Cortex of kidney (tissue), 1 donor: ENCODE measurements around the gene GRAP2.

ENCODE experiments used
- DNase-seq: peaks from one replicate; lab custom pipeline; 2025; lab: John Stamatoyannopoulos, UW

The GRAP2 gene

DNA sequence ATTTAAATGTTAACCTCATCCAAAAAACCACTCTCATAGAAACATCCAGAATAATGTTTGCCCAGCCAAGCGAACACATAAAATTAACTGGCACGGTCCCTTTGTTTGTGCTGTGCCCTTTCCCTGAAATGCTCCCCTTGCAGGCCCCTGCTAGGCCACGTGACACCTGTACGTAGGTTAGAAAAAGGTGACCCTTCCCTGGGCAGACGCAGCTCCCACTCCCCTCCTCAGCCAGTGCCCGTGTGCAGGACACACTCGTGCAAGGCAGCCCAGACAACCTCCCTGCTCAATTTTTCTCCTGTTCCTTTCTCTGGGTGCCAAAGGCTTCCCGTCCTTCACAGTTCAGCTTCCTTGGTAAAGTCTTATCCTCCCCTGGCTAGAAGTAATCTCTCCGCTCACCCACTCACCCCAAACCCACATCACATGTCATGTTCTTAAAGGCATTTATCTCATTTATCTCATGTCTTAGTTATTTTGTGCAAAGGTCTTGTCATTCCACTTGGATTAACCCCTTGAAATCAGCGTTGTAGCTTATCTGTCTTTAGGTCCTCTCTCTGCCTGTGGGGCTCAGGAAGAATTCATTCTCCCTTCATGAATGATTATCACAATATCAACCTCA is 114.6 kb downstream of the GRAP2 start:
- DNase-seq, result no peak

DNA sequence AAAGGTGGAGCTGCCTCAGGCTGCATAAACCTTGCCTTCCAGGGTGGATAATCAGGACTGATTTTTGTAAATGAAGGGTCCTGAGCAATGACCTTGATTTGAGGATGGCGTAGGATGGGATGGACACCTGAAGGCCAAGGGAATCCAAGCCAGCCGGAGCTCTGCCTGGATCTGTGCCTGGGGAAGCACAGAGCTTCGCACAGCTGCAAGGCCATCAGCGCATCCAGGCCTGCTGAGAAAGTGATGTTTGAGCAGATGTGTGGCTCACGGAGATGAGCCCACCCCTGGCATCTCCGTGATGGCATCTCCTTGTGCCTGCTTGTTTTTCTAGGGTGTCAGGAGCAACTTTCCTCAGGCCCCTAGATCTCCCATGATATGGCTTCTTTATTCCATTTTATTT is 117.2 kb downstream of the GRAP2 start:
- DNase-seq, result no peak

DNA sequence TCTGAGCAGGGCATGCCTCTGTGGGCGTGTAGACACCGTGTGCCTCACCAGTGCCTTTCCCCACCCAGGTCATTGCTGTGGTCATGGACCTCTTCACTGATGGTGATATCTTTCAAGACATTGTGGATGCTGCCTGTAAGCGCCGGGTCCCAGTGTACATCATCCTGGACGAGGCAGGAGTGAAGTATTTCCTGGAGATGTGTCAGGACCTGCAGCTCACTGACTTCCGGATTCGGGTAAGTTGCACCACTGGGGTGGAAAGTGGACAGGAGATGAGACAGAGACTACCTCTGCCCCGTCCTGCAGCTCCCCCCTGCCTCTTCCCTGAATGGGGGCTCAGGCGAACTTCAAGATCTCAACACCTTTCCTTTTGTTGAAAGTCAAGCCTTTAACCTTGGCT is 118.2 kb downstream of the GRAP2 start:
- no peak for DNase-seq

DNA sequence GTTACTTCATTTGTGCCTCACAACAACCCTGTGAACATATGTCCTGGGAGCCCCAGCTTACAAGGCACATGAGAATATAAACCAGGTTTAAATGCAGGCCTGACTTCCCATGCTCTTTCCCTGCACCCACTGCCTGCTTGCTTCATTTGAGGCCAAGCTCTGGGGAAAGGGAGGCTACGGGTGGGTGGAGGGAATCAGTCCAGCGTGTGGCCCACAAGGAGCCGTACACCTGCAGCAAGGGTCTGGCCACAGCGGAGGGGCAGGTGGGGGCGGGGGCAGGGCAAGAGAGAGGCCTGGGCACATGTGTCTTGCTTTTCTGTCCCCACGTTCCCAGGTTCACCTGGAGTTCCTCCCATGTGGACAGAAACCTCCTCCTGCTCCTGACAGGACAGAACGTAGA is 120.1 kb downstream of the GRAP2 start:
- no peak for DNase-seq

DNA sequence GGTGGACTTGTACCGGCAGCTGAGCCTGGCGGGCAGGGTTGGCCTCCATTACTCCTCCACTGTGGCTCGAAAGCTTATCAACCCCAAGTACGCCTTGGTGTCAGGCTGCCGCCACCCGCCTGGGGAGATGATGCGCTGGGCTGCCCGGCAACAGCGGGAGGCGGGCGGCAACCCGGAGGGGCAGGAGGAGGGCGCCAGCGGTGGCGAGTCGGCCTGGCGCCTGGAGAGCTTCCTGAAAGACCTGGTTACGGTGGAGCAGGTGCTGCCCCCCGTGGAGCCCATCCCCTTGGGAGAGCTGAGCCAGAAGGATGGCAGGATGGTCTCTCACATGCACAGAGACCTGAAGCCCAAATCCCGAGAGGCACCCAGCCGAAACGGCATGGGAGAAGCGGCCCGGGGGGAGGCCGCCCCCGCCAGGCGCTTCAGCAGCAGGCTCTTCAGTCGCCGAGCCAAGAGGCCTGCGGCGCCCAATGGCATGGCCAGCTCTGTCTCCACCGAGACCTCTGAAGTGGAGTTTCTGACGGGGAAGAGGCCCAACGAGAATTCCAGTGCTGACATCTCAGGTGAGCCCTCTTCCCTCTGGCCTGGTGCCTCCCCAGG is 120.6 kb downstream of the GRAP2 start:
- DNase-seq, result no peak

DNA sequence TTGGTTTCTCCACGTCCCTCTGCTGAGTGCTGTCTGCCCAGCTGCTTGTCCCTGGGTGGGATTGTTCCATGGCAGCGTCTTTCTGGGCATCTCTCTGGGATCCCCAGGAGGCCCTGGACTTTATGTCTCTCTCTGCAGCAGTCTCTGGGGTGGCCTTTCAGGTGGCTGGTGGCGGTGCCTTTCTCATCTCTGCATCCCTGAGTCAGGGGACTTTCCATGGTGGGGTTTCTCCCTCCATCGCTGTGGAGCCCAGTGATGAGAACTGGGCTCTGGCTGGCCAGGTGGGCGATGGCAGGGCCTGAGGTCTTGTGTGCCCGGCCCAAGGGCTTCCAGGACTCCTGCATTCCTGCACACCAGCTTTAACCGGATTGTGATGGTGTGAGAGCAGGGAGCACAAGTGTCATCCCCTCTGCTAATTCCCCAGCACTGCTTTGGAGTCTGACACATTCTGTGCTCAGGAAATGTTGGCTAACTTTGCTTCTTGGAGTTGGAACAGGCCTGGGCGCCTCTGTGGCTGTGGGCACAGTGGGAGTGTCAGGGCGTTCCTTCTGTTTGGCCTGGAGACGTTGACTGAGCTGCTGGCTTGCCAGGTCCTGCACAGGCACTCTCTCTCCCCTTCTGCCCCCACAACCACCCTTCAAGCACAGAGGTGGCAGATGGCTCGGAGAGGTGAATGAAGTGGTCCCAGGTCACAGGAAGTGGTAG is 121.8 kb downstream of the GRAP2 start:
- DNase-seq, result no peak
